GM13977 (cell line): ENCODE results near the gene ATP8A2.

ENCODE experiments used
- DNase-seq: peaks from one replicate; pipeline ENCODE4 v3.0.0; 2012; ENCODE audit warnings: low spot score
- in situ Hi-C: fragments of 300-500 bp; cut with MboI; formaldehyde crosslinking; loops from one replicate; pipeline ENCODE4 v1.12.0; 2022; ENCODE audit warnings: low sequenced_read_pairs, low pct_unique_long_range_greater_than_20kb, mixed read lengths, inconsistent platforms; ENCODE audit not compliant: unreplicated experiment
- TF ChIP-seq, protein P1 (sequence below): IDR thresholded peaks from 2 replicates; pipeline ENCODE4 v1.5.1; 2012; ENCODE audit warnings: mild to moderate bottlenecking, control low read depth; ENCODE audit not compliant: insufficient read depth; ENCODE audit errors: extremely low read depth, missing control alignments

Gene ATP8A2

DNA sequence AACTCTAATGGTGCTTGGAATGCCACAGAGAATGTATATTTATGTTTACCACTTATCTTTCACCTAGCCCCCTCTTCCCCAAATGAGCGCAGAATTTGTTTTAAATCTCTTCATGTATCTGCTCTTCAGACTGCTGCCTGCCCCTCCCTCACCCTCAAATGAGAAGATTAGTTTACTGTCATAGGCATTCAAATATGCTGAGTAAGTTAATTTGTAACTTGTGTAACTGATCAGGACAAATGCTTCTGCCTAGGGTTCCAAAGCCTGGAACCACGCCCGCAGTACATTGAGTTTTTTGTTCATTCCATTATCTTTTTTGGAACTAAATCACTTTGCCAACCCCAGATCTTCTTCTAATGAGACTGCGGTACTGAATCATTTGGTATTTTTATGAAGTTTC lies 74.5 kb downstream of the ATP8A2 start:
- DNase-seq: no peak
- TF ChIP-seq, protein P1, sequence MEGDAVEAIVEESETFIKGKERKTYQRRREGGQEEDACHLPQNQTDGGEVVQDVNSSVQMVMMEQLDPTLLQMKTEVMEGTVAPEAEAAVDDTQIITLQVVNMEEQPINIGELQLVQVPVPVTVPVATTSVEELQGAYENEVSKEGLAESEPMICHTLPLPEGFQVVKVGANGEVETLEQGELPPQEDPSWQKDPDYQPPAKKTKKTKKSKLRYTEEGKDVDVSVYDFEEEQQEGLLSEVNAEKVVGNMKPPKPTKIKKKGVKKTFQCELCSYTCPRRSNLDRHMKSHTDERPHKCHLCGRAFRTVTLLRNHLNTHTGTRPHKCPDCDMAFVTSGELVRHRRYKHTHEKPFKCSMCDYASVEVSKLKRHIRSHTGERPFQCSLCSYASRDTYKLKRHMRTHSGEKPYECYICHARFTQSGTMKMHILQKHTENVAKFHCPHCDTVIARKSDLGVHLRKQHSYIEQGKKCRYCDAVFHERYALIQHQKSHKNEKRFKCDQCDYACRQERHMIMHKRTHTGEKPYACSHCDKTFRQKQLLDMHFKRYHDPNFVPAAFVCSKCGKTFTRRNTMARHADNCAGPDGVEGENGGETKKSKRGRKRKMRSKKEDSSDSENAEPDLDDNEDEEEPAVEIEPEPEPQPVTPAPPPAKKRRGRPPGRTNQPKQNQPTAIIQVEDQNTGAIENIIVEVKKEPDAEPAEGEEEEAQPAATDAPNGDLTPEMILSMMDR: no peak
- in situ Hi-C loops: no loop called here

DNA sequence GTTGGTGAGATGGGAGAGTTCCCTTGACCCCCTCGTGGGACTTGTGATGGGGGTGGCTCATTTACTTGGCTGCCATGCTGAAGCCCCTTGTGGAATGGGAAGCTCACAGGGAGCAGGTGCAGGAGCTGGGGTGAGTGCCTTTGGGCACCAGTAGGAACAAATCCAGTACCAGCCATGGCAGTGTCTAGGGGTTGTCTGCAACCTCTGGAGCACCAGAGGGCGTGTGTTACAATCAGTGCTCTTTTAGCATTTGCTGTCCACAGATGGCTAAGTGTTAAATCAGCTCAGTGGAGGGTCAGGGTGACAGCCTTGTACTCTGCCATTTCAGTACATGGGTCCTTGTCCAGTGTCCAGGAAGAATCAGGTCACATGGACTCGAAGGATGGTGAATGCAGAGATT lies 75.6 kb downstream of the ATP8A2 start:
- no peak for DNase-seq
- TF ChIP-seq, protein P1: no peak
- in situ Hi-C loops: no loop called here

DNA sequence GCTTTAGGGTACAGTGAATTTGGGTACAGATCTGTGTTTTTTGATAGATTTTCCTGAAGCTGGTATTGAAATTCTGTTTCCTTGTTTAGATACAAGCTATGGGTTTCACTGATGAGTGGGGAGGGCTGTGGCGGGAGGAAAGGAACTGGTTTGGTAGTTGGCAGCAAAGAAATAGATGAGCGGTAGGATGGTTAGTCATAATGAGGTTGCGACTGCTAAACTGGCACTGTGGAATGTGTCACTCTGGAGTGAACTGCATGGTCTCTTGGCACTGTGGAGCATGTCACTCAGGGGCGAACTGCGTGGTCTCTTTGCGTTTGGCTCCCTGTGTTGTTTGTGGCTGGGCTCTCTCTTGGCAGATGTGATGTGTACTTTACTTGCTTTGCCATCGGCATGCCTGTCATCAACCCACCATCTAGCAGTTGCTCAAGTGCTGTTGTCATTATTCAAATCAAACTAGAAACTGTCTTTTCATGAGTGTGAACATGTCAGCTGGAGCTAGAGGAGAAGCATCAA lies 82.1 kb downstream of the ATP8A2 start:
- DNase-seq: no peak
- TF ChIP-seq, protein P1: no peak
- in situ Hi-C loops: no loop called here

DNA sequence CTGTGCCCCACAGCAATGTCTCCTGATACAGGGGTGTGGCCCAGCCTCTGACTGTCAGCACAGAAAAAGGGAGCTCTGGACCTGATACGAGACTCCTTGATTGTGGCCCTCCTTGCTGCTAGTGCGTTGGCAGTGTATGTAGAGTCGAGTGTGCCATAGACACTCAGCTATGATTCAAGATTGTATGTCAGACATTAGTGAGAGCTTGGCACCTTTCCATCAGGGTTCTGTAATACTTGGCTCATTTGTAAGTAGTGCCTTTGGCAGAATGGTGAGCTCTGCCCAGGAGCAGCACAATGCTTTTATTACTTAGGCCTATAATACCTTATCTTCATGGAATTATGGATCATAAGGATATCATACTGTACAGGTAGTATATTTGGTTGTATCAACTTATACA lies 83.4 kb downstream of the ATP8A2 start:
- TF ChIP-seq, protein P1: no peak
- no peak for DNase-seq
- in situ Hi-C loops: no loop called here

DNA sequence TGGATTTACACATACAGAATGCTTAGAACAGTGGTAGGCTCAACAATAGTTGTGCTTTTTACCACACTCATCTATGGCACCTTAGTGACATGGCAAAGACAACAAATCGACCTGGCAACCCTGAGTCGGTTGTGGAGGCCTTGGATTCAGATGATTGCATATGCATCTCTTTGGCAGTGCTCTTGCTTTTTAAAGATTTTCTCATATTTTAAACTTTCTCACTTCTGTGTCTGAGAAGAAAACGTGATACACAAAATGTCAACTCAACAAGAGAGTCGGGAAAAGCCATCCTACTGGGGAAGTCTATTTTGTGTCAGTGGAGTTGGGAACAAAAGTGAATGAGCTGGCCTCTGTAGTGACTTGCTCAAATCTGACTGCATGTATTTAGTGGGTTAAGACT lies 85.8 kb downstream of the ATP8A2 start:
- TF ChIP-seq, protein P1: no peak
- in situ Hi-C loops: no loop called here
- DNase-seq: no peak

DNA sequence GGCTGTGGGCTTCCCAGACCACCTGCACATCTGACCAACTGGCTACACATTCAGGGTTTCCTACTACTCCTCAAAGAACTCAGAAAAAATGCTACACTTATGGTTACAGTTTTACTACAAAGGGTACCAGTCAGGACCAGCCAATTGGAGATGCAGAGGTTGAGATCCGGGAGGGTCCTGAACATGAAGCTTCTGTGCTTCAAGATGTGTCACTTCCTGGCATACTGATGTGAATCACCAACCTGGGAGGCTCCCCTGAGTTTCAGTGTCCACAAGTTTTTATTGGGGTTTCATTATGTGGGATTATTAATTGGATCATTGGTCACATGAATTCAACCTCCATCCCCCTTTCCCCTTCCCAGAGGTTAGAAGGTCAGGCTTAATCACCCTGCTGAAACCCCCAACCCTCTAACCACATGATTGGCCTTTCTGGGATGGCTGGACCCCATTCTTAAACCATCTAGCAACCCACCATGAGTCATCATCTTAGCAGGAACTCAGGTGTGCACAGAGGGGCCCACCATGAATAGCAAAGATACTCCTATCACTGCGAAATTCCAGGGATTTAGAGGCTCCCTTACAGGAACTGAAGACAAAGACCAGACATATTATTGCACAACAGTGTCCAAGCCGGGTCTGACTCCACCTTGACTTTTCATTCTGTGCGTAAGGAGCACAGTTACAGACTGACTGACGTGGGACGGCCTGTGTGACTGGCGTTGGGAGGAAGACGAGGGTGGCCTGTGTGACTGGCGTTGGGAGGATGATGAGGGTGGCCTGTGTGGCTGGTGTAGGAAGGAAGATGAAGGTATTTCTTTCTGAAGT lies 90.7 kb downstream of the ATP8A2 start:
- TF ChIP-seq, protein P1: no peak
- in situ Hi-C loops: no loop called here
- no peak for DNase-seq

DNA sequence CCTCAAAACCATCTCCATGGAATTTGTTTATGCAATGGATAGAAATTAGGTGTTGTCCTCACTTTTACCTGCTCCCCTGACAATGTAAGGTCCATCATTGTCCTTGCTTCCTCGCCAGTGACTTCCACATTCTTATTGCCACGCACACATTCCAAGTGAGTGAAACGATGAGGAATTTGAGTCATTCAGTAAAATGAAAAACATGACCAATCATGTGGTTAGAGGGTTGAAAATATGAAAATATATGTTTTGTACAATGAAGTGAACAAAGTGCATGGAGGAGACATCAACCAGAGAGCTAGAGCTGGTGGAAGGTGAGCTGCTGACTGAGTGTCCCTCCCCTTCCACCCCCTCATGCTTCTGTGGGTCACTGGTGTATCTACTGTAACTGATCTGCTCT lies 91.7 kb downstream of the ATP8A2 start:
- in situ Hi-C loops: no loop called here
- TF ChIP-seq, protein P1: no peak
- DNase-seq: no peak
